Limb (tissue), 2 donors: ENCODE measurements around the gene TMEM39B.
"Not testable (repeated sequence)": the region's sequence is repeated elsewhere in the genome, so short reads cannot be mapped to it uniquely, and the experiment has no call there.

Experiments
- DNase-seq, 2 donors: peaks; one replicate each; pipeline ENCODE4 v3.0.0-alpha.2; 2016; ENCODE audit errors: extremely low spot score in 2 of 2

The TMEM39B gene

GRCh38 chr1:32068957-32069588 lies 3.7 kb upstream of the TMEM39B start:
- no peak for DNase-seq

GRCh38 chr1:32071758-32072621 lies 749 bp upstream of the TMEM39B start:
- no peak for DNase-seq

- DNase-seq, result peak; percentile 93 to 97
These were observed 825 bp downstream of the TMEM39B start for GRCh38 chr1:32073299-32074229.

- DNase-seq, result no peak
These were observed 2.1 kb downstream of the TMEM39B start for GRCh38 chr1:32074841-32075240.

GRCh38 chr1:32077451-32077850 lies 4.7 kb downstream of the TMEM39B start:
- no peak for DNase-seq

- DNase-seq, result no peak
These were observed 9.3 kb downstream of the TMEM39B start for GRCh38 chr1:32082022-32082421.

- DNase-seq, result not testable (repeated sequence)
These were observed 13.6 kb downstream of the TMEM39B start for GRCh38 chr1:32086381-32086780.

GRCh38 chr1:32091176-32091575 lies 18.4 kb downstream of the TMEM39B start:
- no peak for DNase-seq

GRCh38 chr1:32091591-32091990 lies 18.9 kb downstream of the TMEM39B start:
- no peak for DNase-seq

- DNase-seq, result no peak
These were observed 22.2 kb downstream of the TMEM39B start for GRCh38 chr1:32094746-32095521.

- DNase-seq, result no peak
These were observed 26.7 kb downstream of the TMEM39B start for GRCh38 chr1:32099426-32099825.

- DNase-seq, result no peak
These were observed 27.6 kb downstream of the TMEM39B start for GRCh38 chr1:32100359-32100758.

- DNase-seq, result no peak
These were observed 28.3 kb downstream of the TMEM39B start for GRCh38 chr1:32100807-32101708.

GRCh38 chr1:32104127-32104526 lies 31.4 kb downstream of the TMEM39B start:
- no peak for DNase-seq

- no peak for DNase-seq
These were observed 32.6 kb downstream of the TMEM39B start for GRCh38 chr1:32105338-32105737.

GRCh38 chr1:32106663-32107275 lies 34.0 kb downstream of the TMEM39B start:
- no peak for DNase-seq

- peak; percentile 95 for DNase-seq
These were observed 35.3 kb downstream of the TMEM39B start, which contains the start of gene KPNA6 for GRCh38 chr1:32107742-32108661. TSS of gene KPNA6 (plus strand) at chr1:32108056. CDS start at chr1:32108131, 75 bp downstream.

- no peak for DNase-seq
These were observed 38.4 kb downstream of the TMEM39B start for GRCh38 chr1:32111040-32111623.
